Stimulated activated CD8-positive, alpha-beta memory T cell treated with anti-CD3 and anti-CD28 coated beads, Interleukin-15, amount 100 ng/mL, for 4 hours (primary cell): Measurements from ENCODE around the gene BAZ2B.

Experiments used
- DNase-seq, 2 donors: peaks; one replicate each; pipeline ENCODE4 v3.0.0-alpha.2; 2020; ENCODE audit warnings: low read depth in 2 of 2

BAZ2B gene

GRCh38 chr2:159462961-159463360 lies 153.4 kb downstream of the BAZ2B start:
- no peak for DNase-seq

- no peak for DNase-seq
Measured at GRCh38 chr2:159462201-159462785, 154.1 kb downstream of the BAZ2B start.

- no peak for DNase-seq
Measured at GRCh38 chr2:159461076-159461475, 155.3 kb downstream of the BAZ2B start.

GRCh38 chr2:159460227-159460626 lies 156.1 kb downstream of the BAZ2B start:
- DNase-seq, result no peak

GRCh38 chr2:159459279-159459678 lies 157.1 kb downstream of the BAZ2B start:
- DNase-seq, result no peak

GRCh38 chr2:159457589-159457988 lies 158.8 kb downstream of the BAZ2B start:
- DNase-seq, result no peak

- no peak for DNase-seq
Measured at GRCh38 chr2:159456500-159457426, 159.6 kb downstream of the BAZ2B start.

GRCh38 chr2:159455330-159455918 lies 160.9 kb downstream of the BAZ2B start:
- no peak for DNase-seq

GRCh38 chr2:159454185-159454584 lies 162.2 kb downstream of the BAZ2B start:
- DNase-seq, result no peak

GRCh38 chr2:159450180-159450579 lies 166.2 kb downstream of the BAZ2B start:
- no peak for DNase-seq

- DNase-seq, result no peak
Measured at GRCh38 chr2:159449504-159450124, 166.7 kb downstream of the BAZ2B start.

- DNase-seq, result no peak
Measured at GRCh38 chr2:159446817-159447216, 169.5 kb downstream of the BAZ2B start.

GRCh38 chr2:159446201-159446600 lies 170.1 kb downstream of the BAZ2B start:
- DNase-seq, result no peak

- DNase-seq, result no peak
Measured at GRCh38 chr2:159445307-159445706, 171.0 kb downstream of the BAZ2B start.

- DNase-seq, result no peak
Measured at GRCh38 chr2:159444754-159445153, 171.6 kb downstream of the BAZ2B start.

GRCh38 chr2:159442159-159442852 lies 174.0 kb downstream of the BAZ2B start:
- no peak for DNase-seq

GRCh38 chr2:159441182-159441581 lies 175.2 kb downstream of the BAZ2B start:
- DNase-seq, result no peak

GRCh38 chr2:159439421-159439820 lies 176.9 kb downstream of the BAZ2B start:
- DNase-seq, result no peak

- no peak for DNase-seq
Measured at GRCh38 chr2:159438720-159439353, 177.5 kb downstream of the BAZ2B start.

GRCh38 chr2:159438284-159438683 lies 178.1 kb downstream of the BAZ2B start:
- no peak for DNase-seq

GRCh38 chr2:159432610-159433009 lies 183.7 kb downstream of the BAZ2B start:
- no peak for DNase-seq
